Measurements from ENCODE around the gene STRIP1. TPM values are rescaled to one million over a fixed set of nuclear protein-coding genes. Genes with fewer than 3 reads are reported as not detected.

STRIP1 gene
- total RNA-seq, 1 donor from 2014 or later = 69.1 TPM

DNA sequence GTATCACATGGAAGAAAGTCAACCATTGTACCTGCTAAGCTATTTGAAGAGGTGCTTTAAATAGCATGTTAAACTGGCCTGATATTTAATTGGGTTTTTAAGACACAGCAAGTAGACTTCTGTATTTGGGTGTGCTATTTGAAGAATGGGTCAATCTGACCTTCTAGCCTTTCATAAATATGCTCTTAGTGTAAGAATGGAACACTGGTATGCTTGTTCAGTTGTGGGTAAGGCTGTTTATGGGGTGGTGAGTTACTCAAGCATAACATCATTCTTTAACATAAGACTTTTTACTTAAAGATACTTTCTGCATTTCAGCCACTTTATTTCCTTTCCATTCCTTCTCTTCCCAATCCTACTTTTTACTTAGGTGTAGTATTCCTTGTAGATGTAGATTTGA, 28.5 kb upstream of the STRIP1 start:
- Mint-ChIP-seq H3K4me3 (no peak overlapping the region), H3K27me3 (ENCODE audit: low read depth) (no peaks in the 10 kb centered on the region), H3K9me3 (no peaks in the 10 kb centered on the region), H3K36me3 (ENCODE audit: low read depth) (no peaks in the 10 kb centered on the region), H3K4me1 (peaks cover 41% of the 10 kb centered on the region), H3K27ac (ENCODE audit: unreplicated experiment) (no peak overlapping the region)
- TF ChIP-seq, protein P1, sequence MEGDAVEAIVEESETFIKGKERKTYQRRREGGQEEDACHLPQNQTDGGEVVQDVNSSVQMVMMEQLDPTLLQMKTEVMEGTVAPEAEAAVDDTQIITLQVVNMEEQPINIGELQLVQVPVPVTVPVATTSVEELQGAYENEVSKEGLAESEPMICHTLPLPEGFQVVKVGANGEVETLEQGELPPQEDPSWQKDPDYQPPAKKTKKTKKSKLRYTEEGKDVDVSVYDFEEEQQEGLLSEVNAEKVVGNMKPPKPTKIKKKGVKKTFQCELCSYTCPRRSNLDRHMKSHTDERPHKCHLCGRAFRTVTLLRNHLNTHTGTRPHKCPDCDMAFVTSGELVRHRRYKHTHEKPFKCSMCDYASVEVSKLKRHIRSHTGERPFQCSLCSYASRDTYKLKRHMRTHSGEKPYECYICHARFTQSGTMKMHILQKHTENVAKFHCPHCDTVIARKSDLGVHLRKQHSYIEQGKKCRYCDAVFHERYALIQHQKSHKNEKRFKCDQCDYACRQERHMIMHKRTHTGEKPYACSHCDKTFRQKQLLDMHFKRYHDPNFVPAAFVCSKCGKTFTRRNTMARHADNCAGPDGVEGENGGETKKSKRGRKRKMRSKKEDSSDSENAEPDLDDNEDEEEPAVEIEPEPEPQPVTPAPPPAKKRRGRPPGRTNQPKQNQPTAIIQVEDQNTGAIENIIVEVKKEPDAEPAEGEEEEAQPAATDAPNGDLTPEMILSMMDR (conservative IDR thresholded peaks at IDR 0.05) = no peak
- DNase-seq (ENCODE audit: low read depth, low spot score) = no peak

DNA sequence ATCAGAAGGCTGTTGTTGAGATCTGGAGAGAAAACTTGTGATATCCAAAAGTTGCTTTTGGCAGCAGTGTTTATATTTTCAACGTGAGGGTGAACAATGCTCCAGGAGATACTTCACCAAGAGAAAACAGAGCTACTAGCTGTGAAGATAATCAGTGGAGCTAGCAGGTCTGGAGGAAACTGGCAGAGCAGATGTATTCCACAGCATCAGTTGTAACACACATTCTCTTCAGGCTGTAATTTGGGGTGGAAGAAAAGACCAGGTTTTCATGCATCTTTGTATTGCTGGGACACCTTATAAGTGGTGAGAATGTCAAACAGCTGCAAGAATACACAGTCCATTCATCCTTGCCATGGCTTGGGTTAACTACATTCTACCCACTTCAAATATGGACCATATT, 27.9 kb upstream of the STRIP1 start:
- no peak overlapping the region for H3K4me3 Mint-ChIP-seq
- H3K27ac Mint-ChIP-seq (ENCODE audit: unreplicated experiment) = no peak overlapping the region
- TF ChIP-seq, protein P1 (conservative IDR thresholded peaks at IDR 0.05) = no peak
- H3K4me1 Mint-ChIP-seq = peaks cover 41% of the 10 kb centered on the region
- no peak for DNase-seq (ENCODE audit: low read depth, low spot score)
- H3K9me3 Mint-ChIP-seq = no peaks in the 10 kb centered on the region
- H3K27me3 Mint-ChIP-seq (ENCODE audit: low read depth) = no peaks in the 10 kb centered on the region
- H3K36me3 Mint-ChIP-seq (ENCODE audit: low read depth) = peaks cover 2% of the 10 kb centered on the region

DNA sequence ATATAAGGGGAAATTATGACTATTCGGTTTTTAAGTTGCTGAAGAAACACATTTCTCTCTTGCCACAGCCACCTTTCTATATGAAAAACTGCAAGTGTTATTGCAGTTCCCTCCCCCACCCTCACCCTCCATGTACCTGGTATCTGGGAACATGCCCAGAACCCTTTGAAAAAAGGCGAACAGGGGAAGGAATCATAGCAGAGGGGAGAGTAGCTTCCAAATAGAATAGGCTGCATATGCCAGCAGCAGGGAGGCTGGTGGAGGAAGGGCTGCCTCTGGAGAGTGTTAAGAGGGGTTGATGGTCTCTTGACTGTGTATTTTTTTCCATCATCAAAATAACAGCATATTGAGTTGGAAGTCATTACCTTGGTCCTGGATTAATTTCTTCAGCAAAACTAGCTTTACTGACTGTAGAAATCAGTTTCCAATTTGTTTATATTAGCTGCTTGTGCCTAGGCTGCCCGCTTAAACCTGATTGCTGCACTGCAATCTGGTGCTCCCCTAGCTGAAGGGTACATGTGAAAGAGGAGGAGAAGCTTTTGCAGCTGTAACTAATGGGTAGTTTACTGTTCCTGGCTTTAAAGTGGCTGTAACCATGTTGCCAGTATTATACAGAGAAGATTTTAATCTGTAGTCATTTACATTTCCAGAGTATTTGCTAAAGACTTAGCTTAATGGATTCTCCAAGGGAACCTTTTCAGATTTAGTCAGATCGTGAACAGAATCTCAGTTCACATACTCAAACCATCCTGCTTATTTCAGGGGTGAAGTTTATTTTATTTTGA, 27.2 kb upstream of the STRIP1 start:
- no peaks in the 10 kb centered on the region for H3K27me3 Mint-ChIP-seq (ENCODE audit: low read depth)
- no peak overlapping the region for H3K27ac Mint-ChIP-seq (ENCODE audit: unreplicated experiment)
- H3K9me3 Mint-ChIP-seq = no peaks in the 10 kb centered on the region
- TF ChIP-seq, protein P1 (conservative IDR thresholded peaks at IDR 0.05) = no peak
- H3K4me1 Mint-ChIP-seq = peaks cover 41% of the 10 kb centered on the region
- DNase-seq (ENCODE audit: low read depth, low spot score) = no peak
- peaks cover 8% of the 10 kb centered on the region for H3K36me3 Mint-ChIP-seq (ENCODE audit: low read depth)
- no peak overlapping the region for H3K4me3 Mint-ChIP-seq

DNA sequence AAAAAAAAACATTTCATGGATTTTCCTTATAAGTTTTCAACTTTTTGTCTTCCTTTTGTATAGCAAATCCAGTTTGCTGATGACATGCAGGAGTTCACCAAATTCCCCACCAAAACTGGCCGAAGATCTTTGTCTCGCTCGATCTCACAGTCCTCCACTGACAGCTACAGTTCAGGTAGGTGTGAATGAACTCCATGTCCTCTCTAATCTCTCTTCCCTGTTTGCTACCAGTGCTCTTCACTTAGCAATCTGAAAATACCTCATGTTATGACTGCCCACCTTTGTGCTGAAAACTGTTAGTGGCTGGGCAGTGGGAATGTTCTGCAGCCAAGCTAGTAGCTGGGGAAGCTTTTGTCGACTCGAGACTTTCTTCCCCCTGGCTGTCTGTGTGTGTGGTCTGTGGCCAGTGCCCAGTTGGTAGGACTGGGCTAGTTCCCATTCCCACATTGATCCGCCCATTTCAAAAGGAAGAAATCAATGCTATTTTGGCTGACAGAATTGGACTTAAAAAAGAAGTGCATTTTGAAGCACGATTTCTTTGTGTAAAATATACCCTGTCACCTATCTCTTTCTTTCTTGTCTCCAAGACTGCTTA, 25.4 kb upstream of the STRIP1 start:
- no peak overlapping the region for H3K4me3 Mint-ChIP-seq
- H3K27me3 Mint-ChIP-seq (ENCODE audit: low read depth) = no peaks in the 10 kb centered on the region
- TF ChIP-seq, protein P1 (conservative IDR thresholded peaks at IDR 0.05) = no peak
- DNase-seq (ENCODE audit: low read depth, low spot score) = no peak
- H3K36me3 Mint-ChIP-seq (ENCODE audit: low read depth) = peaks cover 12% of the 10 kb centered on the region
- no peak overlapping the region for H3K27ac Mint-ChIP-seq (ENCODE audit: unreplicated experiment)
- H3K4me1 Mint-ChIP-seq = peaks cover 25% of the 10 kb centered on the region
- H3K9me3 Mint-ChIP-seq = no peaks in the 10 kb centered on the region

DNA sequence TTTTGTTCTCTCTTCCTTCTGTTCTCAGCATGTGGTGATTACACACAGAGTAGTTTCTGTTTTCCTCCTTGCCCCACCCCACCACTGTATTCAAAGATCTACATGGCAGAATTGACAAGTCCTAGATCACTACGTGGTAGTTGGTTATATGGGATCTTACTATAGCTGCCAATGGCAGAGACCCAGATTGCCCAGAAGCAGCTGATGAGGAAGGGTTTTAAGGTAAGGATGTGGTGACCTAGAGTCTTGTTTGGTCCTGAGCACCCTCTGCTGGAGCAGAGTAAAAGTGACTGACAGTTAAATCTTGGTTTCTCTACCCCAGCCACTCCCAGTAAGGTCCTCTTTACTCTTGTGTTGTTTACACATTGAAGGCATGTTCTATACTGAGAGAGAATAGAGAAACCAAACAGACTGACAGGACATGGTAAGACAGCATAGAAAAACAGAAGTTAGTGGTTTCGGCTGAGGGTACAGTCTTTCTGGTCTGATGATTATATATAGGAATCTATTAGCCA, 22.8 kb upstream of the STRIP1 start:
- H3K4me3 Mint-ChIP-seq = no peak overlapping the region
- no peak overlapping the region for H3K27ac Mint-ChIP-seq (ENCODE audit: unreplicated experiment)
- peaks cover 2% of the 10 kb centered on the region for H3K4me1 Mint-ChIP-seq
- H3K36me3 Mint-ChIP-seq (ENCODE audit: low read depth) = peaks cover 16% of the 10 kb centered on the region
- no peak for DNase-seq (ENCODE audit: low read depth, low spot score)
- H3K9me3 Mint-ChIP-seq = no peaks in the 10 kb centered on the region
- TF ChIP-seq, protein P1 (conservative IDR thresholded peaks at IDR 0.05) = peak; percentile 65
- no peaks in the 10 kb centered on the region for H3K27me3 Mint-ChIP-seq (ENCODE audit: low read depth)
